T-helper 22 cell (primary cell): Measurements from ENCODE around the gene BBLN.
"Not testable (repeated sequence)": the region's sequence is repeated elsewhere in the genome, so short reads cannot be mapped to it uniquely, and the experiment has no call there.

ENCODE experiments used
- DNase-seq: peaks from one replicate; pipeline ENCODE4 v3.0.0-alpha.2; 2020; ENCODE audit warnings: low read depth

BBLN gene

DNA sequence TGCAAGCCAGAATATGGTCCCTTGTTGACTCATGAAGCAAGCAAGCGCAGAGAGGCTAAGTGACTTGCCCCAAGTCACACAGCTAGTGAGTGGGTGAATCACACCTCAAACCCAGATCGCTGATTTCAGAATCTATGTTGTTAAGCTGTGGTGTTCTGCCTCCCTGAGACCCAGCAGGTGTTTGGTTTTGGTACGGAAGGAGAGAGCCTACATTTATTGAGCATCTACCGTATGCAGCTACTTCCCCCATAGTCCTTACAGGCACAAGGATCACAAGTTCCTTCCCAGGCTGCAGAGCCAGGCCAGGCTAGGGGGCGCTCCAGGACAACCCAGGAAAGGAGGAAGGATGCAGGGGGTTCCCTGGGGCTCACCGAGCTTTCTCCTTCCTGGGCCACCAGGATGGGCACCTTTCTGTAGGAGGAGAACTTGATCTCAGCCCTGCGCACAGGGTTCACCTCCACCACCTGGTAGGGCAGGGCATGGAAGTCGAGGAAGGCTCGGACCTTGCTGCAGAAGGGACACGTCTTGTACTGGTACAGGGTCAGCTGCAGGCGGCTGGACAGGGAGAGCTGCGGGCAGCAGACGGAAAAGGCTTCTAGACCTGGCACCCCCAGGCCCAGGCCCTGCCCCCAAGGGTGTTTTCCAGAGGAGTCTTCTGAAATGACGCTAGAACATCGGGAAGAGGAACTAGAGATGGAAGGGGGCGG is 35.0 kb upstream of the BBLN start:
- DNase-seq, result peak; percentile 20

DNA sequence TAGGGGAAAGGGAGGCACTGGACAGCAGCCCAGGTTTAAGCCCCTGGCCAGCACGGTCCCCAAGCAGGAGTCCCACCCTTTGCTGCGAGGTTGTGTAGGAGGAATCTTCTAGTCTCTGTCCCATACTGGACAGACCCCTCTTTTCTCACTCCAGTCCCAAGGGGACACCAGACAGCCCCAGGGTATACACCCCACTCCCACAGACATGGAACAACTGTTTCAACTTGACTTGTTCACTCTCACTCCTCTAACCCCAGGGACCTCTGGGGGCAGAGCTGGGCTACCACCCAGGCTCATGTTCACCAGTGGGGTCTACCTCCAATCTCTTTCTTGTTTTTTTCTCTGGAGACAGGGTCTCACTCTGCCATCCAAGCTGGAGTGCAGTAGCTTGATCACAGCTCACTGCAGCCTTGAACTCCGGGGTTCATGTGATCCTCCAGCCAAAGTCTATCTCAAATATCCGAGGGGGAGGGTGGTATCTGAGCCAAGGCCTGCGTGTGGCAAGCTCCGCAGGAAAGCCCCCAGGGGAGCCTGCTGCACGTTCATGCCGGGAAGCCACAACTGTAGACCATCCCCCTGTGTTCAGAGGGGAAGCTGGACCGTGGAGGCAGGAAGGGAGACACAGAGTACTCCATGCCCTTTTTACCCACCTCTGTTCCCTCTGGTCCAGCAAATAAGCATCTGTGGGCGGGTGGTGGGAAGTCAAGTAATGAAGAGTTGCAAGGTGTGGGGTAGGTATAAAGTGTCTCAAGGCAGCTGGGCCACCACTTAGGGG is 34.3 kb upstream of the BBLN start:
- DNase-seq, result no peak

DNA sequence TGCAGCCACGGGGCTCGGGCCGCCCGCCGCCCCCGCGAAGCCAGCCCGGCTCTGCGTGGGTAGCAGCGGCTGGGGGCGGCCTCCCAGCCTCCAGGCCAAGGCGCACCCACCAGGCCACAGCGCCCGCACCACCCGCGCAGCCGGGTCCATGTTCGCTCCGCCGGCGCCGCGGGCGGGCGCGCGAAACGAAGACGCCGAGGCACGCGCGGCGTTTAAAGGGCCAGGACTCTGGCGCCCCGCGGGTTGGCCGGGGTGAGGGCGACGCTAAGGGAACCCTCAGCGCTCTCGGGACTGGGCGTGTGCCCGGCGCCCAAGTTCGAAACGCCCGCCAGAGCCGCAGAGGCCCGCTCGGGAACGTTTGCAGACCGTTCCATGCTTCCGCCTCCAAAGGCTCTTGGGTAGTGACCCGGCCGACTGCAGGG is 32.5 kb upstream of the BBLN start, which contains the start of gene PTGES2:
Gene PTGES2 (minus strand): TSS at position 162 of the 422 bp plus-strand sequence. CDS start 12 bp downstream, at position 150.
- peak; percentile 72 for DNase-seq

DNA sequence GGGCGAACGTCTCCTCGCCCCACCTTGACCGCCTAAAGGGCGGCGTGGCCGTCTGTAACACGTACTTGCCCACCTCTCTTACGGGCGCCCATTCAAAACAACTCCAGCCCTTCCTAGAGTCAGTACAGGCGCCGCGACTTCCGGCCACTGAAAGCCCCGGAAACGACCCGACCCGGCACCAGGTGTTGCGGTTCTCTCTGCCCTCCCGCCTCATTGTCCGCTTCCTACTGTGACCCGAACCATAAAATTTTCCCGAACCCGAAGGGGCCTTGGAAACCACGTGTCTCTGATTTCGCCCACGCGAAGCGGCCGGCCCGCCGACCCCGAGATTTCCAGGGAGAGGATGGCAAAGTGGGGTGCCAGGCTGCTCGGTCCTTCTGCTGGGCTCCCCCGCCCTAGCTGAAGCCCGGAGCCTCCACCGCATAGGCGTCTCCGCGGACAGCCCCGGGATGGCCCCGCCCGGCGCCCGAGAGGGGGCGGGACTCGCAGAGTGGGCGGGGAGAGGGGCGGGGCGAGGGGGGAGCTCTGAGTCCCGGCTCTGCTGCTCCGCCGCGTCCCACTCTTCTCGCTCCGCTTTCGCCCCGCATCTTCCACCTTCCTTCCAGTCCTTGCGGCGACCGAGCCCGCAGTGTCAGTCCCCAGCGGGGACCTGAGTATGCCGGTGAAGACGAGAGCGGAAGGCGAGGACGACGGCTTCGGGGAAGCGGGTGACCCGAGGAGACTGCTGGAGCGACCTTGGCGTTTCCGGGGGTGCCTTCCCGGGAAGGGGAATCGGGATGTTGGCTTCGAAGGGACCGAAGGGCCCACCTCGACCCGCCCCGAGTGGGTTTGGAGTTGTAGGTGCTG is 31.9 kb upstream of the BBLN start:
- peak; percentile 69 for DNase-seq

DNA sequence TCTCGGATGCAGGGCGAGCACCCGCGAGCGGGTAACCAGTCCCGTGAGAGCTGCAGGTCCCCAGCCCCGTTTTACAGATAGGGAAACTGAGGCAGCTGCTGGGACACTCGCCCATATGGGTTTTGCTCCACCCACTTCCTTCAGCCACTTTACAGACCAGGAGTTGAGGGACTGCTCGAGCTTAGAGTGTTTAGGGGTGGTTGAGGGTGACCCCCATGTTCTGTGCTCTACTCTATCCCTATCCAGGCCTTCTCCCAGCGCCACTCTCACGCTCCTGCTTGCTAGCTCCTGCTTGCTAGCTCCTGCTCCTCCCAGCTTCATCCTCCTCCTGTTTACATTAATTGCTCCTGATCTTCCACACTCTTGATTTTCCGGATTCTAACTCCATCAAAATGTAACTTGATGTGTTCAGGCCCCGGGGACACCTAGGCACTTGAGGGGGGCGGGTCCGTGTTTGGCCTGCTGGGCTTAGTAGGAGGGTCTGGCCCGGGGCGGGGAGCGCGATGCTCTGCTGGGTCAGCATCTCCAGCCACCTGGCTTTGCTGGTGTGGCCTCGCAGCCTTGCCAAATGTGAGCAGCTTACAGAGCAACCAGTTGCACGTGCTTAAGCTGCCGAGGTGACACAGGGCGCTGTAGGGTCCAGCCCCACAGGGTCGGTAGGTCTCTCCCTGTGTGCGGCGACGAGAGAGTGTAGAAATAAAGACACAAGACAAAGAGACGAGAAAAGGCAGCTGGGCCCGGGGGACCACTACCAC is 31.1 kb upstream of the BBLN start:
- no peak for DNase-seq

DNA sequence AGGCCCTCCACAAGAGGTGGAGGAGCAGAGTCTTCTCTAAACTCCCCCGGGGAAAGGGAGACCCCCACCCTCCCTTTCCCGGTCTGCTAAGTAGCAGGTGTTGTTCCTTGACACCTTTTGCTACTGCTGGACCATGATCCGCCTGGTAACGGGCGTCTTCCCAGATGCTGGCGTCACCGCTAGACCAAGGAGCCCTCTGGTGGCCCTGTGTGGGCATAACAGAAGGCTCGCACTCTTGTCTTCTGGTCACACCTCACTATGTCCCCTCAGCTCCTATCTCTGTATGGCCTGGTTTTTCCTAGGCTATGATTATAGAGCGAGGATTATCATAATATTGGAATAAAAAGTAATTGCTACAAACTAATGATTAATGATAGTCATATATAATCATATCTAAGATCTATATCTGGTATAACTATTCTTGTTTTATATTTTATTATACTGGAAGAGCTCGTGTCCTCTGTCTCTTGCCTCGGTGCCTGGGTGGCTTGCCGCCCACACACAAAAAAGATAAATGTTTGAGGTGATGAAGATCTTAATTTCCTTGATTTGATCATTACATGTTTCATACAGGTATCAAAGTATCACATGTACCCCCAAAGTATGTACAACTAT is 30.0 kb upstream of the BBLN start:
- DNase-seq, result not testable (repeated sequence)

DNA sequence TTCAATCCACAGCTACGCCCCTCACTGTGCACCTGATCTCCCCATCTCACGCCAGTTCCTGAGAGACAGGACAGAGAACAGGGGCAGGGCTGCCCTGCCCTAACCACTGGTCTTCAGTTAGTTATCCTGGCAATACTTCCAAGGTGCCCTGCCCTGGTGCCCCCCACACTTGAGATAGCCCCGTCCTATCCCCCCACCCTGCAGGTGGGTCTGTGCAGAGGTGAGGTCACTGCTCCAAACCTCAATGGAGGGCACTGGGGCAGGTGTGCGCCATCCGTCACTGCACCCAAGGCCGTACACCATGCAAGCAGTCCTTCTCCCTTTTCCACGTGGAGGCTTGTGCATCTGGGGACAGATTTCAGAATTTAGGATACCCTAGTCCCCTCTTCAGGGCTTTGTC is 29.4 kb upstream of the BBLN start:
- not testable (repeated sequence) for DNase-seq

DNA sequence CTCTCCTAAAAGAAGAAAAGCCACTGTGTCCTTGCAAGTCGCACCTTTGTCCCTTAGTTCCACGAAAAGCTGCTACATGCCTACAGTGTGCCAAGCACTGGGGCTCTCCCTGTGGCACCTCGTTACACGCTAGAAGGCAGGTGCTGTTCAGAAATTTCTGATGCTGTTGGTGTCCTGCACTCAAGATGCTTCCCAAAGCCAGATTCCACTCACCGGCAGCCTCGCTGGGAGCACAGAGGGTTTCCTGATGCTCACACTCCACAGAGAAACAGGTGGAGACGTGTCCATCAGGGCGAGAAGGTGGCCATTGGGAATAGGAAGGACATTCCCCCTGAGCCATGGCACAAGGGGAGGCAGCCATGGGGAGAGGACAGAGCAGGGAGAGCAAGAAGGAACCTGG is 28.7 kb upstream of the BBLN start:
- not testable (repeated sequence) for DNase-seq

DNA sequence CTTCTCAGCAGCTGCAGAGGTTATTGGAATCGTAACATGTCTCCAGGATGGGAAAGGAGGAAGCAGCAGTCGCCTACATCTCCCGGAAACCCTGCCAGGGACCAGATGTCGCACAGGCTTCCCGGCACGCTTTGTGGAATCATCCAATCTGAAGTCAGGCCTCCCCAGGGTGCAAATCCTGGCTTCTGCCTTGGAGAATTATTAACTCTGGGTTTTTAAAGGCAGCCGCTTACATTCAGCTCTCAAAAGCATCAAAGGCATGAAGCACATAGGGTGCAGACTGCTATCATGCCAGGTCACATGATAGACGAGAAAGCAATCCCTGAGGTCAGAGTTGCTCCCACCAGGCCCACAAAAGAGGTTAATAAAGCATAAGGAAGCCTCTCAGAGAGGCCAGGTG is 27.9 kb upstream of the BBLN start:
- DNase-seq, result not testable (repeated sequence)

DNA sequence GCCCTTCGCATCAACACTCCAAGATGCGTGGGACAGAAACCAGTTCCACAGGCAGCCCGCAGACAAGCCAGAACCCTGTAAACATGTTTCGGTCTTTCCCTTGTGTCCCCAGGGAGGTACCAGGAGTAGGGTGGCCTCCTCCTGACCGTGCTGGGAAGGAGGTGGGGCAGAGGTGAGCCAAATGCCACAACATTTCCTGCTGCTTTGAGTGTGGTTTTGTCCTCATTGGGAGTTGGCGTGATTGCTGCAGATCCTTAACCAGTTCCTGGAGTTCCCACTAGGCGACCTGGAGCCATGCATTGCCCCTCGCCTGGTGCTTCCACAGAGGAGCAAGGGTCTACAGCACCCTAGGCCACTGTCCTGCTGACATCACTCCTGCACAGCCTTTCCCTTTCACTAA is 24.5 kb upstream of the BBLN start:
- not testable (repeated sequence) for DNase-seq

DNA sequence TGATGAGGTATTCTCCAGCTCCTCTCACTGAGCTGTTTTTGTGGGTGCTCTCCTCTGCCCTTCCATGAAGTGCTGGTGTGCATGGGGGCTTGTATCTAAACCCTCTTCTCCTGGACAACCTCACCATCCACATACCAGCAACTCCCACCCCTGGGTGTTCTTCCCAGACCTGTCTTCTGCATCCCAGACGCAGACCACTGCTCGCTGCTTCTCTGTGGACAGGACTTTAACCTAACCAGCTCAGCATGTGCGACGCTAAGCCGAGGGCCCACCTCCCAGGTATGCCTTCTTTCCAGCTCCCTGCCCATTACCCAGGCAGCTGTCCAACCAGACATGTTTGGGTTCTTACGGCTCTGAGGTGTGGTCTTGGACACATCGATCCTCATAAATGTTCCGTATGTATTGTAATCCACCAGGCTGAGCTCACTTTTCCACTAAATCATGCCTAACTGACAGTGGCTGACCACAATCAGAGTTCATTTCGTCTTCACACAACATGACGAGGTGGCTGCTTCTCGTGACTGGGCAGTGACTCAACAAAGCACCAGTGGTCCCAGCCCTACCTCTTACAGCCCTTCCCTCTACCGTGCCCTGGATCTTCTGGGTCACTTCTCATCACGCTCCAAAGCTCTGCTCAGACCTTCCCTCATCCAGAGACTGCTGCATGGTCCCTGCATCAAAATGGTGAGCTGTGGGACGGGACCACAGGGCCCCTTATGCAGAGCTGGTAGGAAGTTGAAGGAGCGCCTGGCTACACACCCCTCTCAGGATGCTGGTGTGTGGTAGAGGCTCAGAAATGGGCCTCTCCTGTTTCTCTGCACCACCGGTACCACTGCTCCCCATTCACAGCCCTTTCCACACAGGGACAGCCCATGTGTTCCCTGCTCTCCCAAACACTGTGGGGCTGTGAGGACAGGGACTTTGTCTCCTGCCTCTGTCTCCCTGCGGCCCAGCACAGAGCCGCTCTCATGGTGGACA is 23.0 kb upstream of the BBLN start:
- DNase-seq, result no peak

DNA sequence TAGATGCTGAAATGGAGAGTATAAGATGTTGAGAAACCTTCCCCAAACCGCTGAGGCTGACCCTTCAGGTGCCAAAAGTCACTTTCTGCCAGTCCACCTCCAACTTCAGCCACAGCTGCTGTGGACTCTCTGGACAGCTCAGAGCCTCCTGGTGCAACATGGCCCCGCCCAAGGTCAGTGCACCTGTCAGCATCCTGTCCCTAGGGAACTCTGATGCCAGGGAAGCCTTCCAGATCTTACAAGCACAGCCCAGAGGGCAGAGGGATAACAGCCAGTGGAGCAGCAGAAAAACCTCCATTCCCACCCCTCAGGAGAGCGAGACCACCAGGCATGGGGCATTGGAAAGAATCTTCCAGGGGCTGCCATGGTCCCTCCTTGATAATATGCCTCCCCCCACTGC is 22.1 kb upstream of the BBLN start:
- no peak for DNase-seq

DNA sequence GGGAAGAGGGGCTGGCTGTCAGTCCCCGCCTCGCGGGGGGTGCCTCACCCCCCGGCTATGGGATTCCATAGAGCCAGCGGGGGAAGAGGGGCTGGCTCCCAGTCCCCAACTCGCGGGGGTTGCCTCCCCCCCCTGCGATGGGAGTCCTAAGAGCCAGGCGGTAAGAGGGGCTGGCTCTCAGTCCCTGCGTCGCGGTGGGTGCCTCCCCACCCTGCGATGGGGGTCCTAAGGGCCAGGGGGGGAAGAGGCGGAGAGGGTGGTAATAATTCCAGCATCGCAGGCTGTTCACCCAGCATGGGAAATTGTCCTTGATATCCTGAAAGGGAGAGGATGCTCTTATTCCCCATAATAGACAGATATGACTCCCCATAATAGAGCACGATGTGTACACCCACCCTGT is 20.4 kb upstream of the BBLN start:
- no peak for DNase-seq

DNA sequence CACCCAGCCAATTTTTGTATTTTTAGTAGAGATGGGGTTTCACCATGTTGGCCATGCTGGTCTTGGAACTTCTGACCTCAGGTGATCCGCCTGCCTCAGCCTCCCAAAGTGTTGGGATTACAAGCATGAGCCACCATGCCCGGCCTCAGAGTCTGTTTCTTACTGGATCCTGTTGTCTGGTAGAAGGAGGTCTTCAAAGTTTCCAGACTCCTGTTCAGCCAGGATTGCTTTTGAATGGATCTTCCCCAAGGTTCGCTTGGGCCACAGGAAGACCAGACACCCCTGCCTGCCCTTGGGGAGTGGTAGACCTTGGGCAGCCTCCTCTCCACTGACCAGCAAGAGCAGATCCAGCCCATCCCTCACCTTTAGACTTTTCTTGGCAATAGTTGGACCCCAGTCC is 18.5 kb upstream of the BBLN start:
- no peak for DNase-seq

DNA sequence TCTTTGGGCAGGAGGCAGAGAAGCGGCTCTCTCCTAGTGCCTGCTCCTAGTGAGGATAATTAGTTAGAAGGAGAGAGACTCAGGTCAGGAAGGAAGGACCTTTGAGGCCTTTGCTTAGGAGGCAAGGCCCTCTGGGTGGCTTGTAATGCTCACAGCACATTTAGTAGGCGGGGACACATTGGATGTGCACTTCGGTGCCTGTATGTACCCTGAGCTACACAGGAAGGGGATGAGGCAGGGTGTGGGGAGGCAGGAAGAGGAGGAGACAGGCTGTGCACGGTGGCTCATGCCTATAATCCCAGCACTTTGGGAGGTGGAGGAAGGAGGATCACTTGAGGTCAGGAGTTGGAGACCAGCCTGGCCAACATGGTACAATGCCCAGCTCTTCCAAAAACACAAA is 18.0 kb upstream of the BBLN start:
- no peak for DNase-seq

DNA sequence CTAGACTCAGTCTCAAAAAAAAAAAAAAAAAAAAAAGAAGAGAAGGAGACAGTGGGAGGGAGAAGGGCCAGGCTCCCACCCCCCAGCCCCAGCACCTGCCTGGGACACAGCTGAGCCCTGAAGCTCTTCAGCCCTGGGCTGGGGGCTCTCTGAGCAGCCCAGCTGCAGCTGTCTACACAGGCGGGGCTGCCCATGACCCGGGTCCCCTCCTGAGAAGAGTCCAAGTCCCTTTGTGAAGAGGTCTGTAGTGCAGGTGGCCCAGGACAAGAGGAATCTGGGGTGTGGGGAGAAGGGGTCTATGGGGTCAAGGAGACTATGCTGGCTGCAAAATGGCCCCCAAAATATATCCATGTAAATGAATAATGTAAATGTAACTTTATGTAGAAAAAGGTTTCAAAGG is 17.5 kb upstream of the BBLN start:
- DNase-seq, result no peak

DNA sequence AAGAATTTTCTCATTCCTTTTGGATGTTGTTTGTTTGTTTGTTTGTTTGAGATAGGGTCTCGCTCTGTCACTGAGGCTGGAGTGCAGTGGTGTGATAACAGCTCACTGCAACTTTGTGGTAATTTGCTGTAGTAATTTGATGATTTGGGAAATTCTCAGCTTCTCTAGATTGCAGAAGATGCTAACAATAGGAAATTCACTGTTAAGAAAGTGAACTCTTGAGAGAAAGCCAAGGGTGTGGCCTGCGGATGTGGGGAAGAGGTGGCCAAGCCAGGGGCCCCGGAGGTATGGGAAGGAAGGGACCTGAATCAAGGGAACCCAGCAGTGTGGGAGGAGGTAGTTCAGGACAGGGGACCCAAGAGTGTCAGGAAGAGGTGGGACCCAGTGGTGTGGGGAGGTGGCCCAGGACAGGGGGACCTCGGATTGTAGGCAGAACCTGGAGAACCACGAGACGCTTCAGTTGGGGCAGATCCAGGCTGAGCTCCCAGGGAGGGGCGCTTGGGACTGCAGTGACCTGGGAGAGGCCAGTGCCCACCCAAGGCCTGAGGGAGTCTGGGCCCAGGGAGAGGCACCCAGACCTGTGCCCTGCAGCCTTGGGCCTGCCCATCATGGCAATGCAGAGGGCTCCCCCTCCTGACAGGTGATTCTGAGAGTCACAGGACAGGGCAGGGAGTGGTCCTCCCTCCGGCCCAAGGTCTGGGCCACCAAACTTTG is 16.4 kb upstream of the BBLN start:
- no peak for DNase-seq

DNA sequence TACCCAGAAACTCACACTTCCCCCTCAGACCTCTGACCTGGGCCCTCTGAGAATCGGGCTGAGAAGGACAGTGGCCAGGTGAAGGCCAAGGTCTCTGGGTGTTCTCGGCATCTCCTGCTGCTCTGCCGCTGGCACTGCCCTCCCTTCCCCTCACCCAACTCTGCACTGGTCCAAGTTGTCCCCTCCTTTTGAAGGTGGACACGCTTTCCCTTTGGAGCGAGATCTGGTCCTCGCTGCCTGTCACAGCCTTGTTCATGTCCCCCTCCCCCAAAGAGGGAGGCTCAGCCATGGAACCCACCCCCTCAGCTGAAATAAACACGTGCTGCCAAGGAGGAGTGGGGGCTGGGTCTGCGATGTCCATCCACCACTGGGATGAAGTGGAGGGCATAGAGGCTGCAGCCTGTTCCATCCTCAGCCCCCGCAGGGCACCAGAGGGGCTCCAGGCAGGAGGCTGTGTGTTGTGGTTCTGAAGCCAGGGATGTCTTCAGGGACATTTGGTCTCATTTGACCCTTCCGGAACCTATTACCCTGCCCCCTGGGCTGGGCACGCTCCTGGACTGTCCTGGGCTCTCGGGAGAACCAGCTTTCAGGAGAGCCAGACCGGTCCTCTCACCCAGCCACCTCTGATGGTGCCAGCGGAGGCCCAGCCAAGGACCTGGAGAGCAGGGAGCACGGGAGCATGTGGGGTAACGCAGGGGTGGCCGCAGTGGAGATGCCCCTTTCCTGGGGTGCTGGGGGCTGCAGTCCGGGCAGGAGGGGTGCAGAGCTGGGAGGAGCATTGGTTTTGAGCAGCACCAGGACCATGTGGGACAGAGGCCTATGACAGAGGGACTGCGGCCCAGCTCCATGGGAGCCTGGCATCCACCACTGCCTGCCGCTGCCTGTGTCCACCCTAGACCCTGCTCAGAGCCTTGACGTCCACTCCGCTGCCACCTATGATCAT is 15.6 kb upstream of the BBLN start:
- DNase-seq, result no peak
